Spinal cord (tissue), 10 donors: ENCODE measurements around the gene PRSS23. TPM values are rescaled to one million over a fixed set of nuclear protein-coding genes. Genes with fewer than 3 reads are reported as not detected.
"Not testable (repeated sequence)": the region's sequence is repeated elsewhere in the genome, so short reads cannot be mapped to it uniquely, and the experiment has no call there.

Experiments used
- DNase-seq, 6 donors: peaks; one replicate each; pipeline versions ENCODE4 v3.0.0 to v3.0.0-alpha.2; 2013 to 2015; ENCODE audit warnings: low spot score in 6 of 6, low read depth in 4 of 6
- H3K27ac ChIP-seq: one replicate; pipeline ENCODE4 v1.5.1; 2013; ENCODE audit warnings: low read depth, low read length, control low read depth
- H3K27me3 ChIP-seq: one replicate; pipeline ENCODE4 v1.6.1; 2013; ENCODE audit warnings: low read length; ENCODE audit not compliant: control insufficient read depth, insufficient read depth
- H3K36me3 ChIP-seq: one replicate; pipeline ENCODE4 v1.6.1; 2013; ENCODE audit warnings: low read length; ENCODE audit not compliant: control insufficient read depth, insufficient read depth
- H3K4me1 ChIP-seq: one replicate; pipeline ENCODE4 v1.6.1; 2013; ENCODE audit warnings: low read length; ENCODE audit not compliant: control insufficient read depth, insufficient read depth
- H3K4me3 ChIP-seq: one replicate; pipeline ENCODE4 v1.5.1; 2013; ENCODE audit warnings: low read depth, low read length, control low read depth
- H3K9me3 ChIP-seq: one replicate; pipeline ENCODE4 v1.6.1; 2013; ENCODE audit warnings: low read length; ENCODE audit not compliant: control insufficient read depth, insufficient read depth
- WGBS: methylation state at CpG from one replicate; pipeline ENCODE4 v1.1.5; 2013; ENCODE audit warnings: missing lambda C conversion rate; ENCODE audit not compliant: insufficient coverage; 5-methylcytosine and 5-hydroxymethylcytosine counted together
- polyA plus RNA-seq, 2 donors: library from polyadenylated mRNA; unstranded; fragments of 120-200 nt; gene quantifications; one replicate each; pipeline ENCODE4 v1.2.1, GENCODE V29; 2013; ENCODE audit not compliant: insufficient read length in 2 of 2
- total RNA-seq, 2 donors: library from RNA; depleted of rRNA in 1 of 2; stranded (reverse); fragments of 120-200 nt in 1 of 2; fragments of >200 nt in 1 of 2; gene quantifications; one replicate each; pipeline versions ENCODE4 v1.2.3 to v1.2.4, GENCODE V29; 2013 to 2014
- donor health status: healthy.

The PRSS23 gene
- total and polyA plus RNA-seq, 4 donors = 21.0 to 56.4 (median 24.8) TPM

DNA sequence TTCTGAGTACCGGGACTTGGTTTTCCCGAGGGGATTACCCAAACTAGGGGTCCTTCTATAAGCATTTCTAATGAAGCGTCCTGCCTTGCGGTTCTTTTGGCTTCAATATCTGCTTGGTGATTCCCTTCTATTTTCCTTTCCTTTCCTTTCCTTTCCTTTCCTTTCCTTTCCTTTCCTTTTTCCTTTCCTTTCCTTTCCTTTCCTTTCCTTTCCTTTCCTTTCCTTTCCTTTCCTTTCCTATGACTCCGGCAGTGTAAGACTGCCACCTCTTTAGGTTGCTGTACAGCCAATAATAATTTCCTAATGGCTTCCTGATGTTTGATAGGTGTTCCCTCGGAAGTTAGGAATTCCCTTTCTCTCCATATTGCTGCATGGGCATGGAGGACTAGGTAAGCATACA lies 34.0 kb downstream of the PRSS23 start:
- DNase-seq, H3K4me1 ChIP-seq, H3K36me3 ChIP-seq, H3K27ac ChIP-seq, H3K9me3 ChIP-seq, H3K27me3 ChIP-seq, H3K4me3 ChIP-seq: not testable (repeated sequence)
- 100% methylated on average over 4 of the region's 6 CpGs for WGBS

DNA sequence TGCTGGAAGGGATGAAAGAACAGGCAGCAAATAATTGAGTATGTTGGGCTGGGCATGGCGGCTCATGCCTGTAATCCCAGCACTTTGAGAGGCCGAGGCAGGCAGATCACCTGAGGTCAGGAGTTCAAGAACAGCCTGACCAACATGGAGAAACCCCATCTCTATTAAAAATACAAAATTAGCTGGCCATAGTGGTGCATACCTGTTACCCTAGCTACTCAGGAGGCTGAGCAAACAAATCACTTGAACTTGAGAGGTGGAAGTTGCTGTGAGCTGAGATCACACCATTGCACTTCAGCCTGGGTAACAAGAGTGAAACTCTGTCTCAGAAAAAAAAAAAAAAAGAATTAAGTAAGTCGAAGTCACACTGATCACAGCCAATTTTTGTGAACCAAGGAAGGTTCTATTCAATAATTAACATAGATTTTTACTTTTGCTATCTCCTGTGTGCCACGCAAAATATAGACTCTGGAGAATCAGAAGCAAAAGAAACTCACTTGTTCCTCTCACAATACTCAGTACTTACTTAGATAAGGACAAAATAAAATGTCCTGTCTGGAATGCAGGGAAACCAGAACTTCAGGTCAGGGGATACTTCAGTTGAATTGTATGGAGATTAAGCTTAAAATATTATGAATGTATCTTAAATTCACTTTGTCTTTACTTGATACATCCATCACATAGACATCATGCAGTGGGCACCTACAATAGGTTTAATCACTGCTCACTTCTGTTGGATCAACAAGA lies 44.6 kb downstream of the PRSS23 start:
- H3K27ac ChIP-seq, H3K9me3 ChIP-seq, DNase-seq, H3K36me3 ChIP-seq, H3K27me3 ChIP-seq, H3K4me1 ChIP-seq, H3K4me3 ChIP-seq: not testable (repeated sequence)
- 100% methylated on average over 2 of the region's 4 CpGs for WGBS

DNA sequence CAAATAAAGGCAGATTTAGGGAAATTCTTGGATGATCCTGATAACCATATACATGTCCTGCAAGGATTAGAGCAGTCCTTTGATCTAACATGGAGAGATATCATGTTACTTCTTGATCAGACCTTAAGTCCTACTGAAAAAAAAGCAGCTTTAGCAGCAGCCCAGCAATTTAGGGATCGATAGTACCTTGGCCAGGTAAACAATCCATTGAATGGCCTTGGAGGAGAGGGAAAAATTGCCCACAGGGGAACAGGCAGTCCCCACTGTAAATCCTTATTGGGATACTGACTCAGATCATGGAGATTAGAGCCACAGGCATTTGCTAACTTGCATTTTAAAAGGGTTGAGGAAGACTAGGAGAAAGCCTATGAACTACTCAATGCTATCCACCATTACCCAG lies 47.8 kb downstream of the PRSS23 start:
- Histone ChIP-seq H3K4me3 (no peak overlapping the region), H3K27me3 (no peaks in the 10 kb centered on the region), H3K9me3 (no peaks in the 10 kb centered on the region), H3K27ac (no peak overlapping the region), H3K4me1 (no peaks in the 10 kb centered on the region), H3K36me3 (no peaks in the 10 kb centered on the region)
- no peak for DNase-seq
- WGBS = 100% methylated on average over 1 of the region's 1 CpG

DNA sequence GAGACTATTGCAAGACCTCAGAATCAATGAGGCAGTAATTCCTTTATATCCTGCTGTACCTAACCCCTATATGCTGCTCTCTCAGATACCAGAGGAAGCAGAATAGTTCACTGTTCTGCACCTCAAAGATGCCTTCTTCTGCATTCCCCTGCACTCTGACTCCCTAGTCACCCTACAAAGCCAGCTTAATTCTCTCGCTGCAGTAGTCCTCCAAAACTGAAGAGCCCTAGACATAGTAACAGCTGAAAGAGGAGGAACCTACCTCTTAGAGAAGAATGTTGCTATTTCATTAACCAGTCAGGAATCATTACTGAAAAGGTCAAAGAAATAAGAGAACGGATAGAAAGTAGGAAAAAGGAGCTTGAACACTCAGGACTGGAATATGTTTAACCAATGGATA lies 49.3 kb downstream of the PRSS23 start:
- Histone ChIP-seq H3K36me3 (no peaks in the 10 kb centered on the region), H3K4me3 (no peak overlapping the region), H3K27ac (no peak overlapping the region), H3K4me1 (no peaks in the 10 kb centered on the region), H3K9me3 (no peaks in the 10 kb centered on the region), H3K27me3 (no peaks in the 10 kb centered on the region)
- DNase-seq = no peak
- no CpG with 5 or more reads among the region's 2 CpGs for WGBS

Other genes with a start within 250 kb of the PRSS23 start
- 10 to 100 TPM; 45.3 to 45.4 TPM for gene ME3, start 127.9 kb upstream of the PRSS23 start, total RNA-seq
- gene ME3, start 127.9 kb upstream of the PRSS23 start, polyA plus RNA-seq = 10 to 100 TPM; 39.0 to 43.9 TPM
- gene FZD4, start 154.9 kb downstream of the PRSS23 start, total RNA-seq = 10 to 100 TPM; 17.4 to 24.5 TPM
- gene FZD4, start 154.9 kb downstream of the PRSS23 start, polyA plus RNA-seq = 1 to 10 TPM; 6.6 to 8.4 TPM
- 10 to 100 TPM; 24.9 to 38.8 TPM for gene TMEM135, start 237.4 kb downstream of the PRSS23 start, total RNA-seq
- gene TMEM135, start 237.4 kb downstream of the PRSS23 start, polyA plus RNA-seq = 10 to 100 TPM; 14.7 to 16.4 TPM